Nephron progenitor cell (in vitro differentiated cells): ENCODE data around the gene ATP10B.

Source experiments
- DNase-seq: peaks from one replicate; pipeline ENCODE4 v3.0.0; 2021
- H3K27ac Mint-ChIP-seq: 2 replicates; pipeline ENCODE4 v1.8.0; 2021; ENCODE audit warnings: mild to moderate bottlenecking, moderate library complexity, mixed read lengths
- H3K27me3 Mint-ChIP-seq: 2 replicates; pipeline ENCODE4 v1.8.0; 2021; ENCODE audit warnings: mild to moderate bottlenecking, low read depth, mixed read lengths; ENCODE audit not compliant: poor library complexity
- H3K36me3 Mint-ChIP-seq: 2 replicates; pipeline ENCODE4 v1.8.0; 2021; ENCODE audit warnings: low read depth, mixed read lengths
- H3K4me1 Mint-ChIP-seq: 2 replicates; pipeline ENCODE4 v1.8.0; 2021; ENCODE audit warnings: mixed read lengths
- H3K4me3 Mint-ChIP-seq: 2 replicates; pipeline ENCODE4 v1.8.0; 2021; ENCODE audit warnings: mild to moderate bottlenecking, moderate library complexity, mixed read lengths
- H3K9me3 Mint-ChIP-seq: 2 replicates; pipeline ENCODE4 v1.8.0; 2021; ENCODE audit warnings: mild to moderate bottlenecking, moderate library complexity, mixed read lengths
- CTCF ChIP-seq: fragments of 200-600 bp; sonication (generic); IDR thresholded peaks from 2 replicates; pipeline ENCODE4 v1.5.0; 2021; ENCODE audit warnings: antibody characterized with exemption

Gene ATP10B

GRCh38 chr5:160674901-160675300, 177.1 kb downstream of the ATP10B start:
- Mint-ChIP-seq H3K36me3 (no peaks in the 10 kb centered on the region), H3K27ac (no peak overlapping the region), H3K9me3 (no peaks in the 10 kb centered on the region), H3K27me3 (peaks cover 13% of the 10 kb centered on the region), H3K4me1 (peaks cover 12% of the 10 kb centered on the region), H3K4me3 (no peak overlapping the region)
- TF ChIP-seq CTCF: no peak
- no peak for DNase-seq

DNA sequence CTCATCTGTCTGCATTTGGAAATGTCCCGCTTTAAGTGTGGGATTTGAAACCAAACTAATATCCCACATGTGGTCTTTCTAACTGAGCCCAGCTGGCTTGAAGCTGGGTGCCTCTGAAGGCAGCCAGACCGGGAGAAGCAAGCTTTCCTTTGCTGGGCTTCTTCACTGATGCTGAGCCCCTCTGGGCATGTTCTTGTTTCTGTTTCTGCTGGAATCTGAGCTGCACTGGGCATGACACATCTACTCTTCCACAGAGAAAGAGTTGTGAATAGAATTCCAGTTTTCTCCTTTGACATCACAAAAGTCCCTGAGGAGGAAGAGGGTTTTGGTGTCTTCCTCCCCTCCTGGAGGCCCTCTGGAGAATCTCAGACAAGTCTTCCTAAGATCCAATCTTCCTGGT, 179.5 kb downstream of the ATP10B start:
- DNase-seq: no peak
- TF ChIP-seq CTCF: no peak
- peaks cover 16% of the 10 kb centered on the region for H3K27me3 Mint-ChIP-seq
- H3K9me3 Mint-ChIP-seq: no peaks in the 10 kb centered on the region
- no peaks in the 10 kb centered on the region for H3K4me1 Mint-ChIP-seq
- H3K4me3 Mint-ChIP-seq: no peak overlapping the region
- H3K36me3 Mint-ChIP-seq: no peaks in the 10 kb centered on the region
- no peak overlapping the region for H3K27ac Mint-ChIP-seq

- H3K27ac Mint-ChIP-seq: no peak overlapping the region
- no peak for DNase-seq
Measured at GRCh38 chr5:160668356-160668755, 183.7 kb downstream of the ATP10B start.

DNA sequence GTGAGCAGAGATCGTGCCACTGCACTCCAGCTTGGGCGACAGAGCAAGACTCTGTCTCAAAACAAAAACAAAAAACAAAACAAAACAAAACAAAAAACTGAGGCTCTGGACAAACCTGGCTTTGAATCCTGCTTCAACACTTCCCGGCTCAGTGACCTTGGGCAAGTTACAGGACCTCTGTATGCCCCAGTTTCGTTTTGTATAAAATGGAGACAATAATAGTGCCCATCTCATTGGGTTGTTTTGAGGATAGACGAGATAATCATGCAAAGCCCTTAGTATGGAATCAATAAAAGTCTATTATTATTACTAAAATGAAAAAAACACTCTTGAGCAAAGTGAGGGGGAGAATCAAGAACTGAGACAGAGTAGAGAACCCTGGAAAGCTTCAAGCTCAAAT, 184.9 kb downstream of the ATP10B start:
- Mint-ChIP-seq H3K4me3 (no peak overlapping the region), H3K27ac (no peak overlapping the region), H3K36me3 (no peaks in the 10 kb centered on the region), H3K27me3 (peaks cover 9% of the 10 kb centered on the region), H3K4me1 (no peaks in the 10 kb centered on the region), H3K9me3 (no peaks in the 10 kb centered on the region)
- TF ChIP-seq CTCF: no peak
- DNase-seq: no peak

More at GRCh38 chr5:160668356-160668755, 183.7 kb downstream of the ATP10B start:
- no peaks in the 10 kb centered on the region for H3K4me1 Mint-ChIP-seq
- H3K4me3 Mint-ChIP-seq: no peak overlapping the region
- peaks cover 10% of the 10 kb centered on the region for H3K27me3 Mint-ChIP-seq
- no peaks in the 10 kb centered on the region for H3K36me3 Mint-ChIP-seq
- TF ChIP-seq CTCF: no peak
- H3K9me3 Mint-ChIP-seq: no peaks in the 10 kb centered on the region

- no peak overlapping the region for H3K27ac Mint-ChIP-seq
- no peak for TF ChIP-seq CTCF
- no peak for DNase-seq
Measured at GRCh38 chr5:160665460-160665859, 186.6 kb downstream of the ATP10B start.

GRCh38 chr5:160660132-160660531, 191.9 kb downstream of the ATP10B start:
- Mint-ChIP-seq H3K4me3 (no peak overlapping the region), H3K27me3 (no peaks in the 10 kb centered on the region), H3K4me1 (no peaks in the 10 kb centered on the region), H3K9me3 (no peaks in the 10 kb centered on the region), H3K27ac (no peak overlapping the region), H3K36me3 (no peaks in the 10 kb centered on the region)
- DNase-seq: no peak
- no peak for TF ChIP-seq CTCF

More at GRCh38 chr5:160665460-160665859, 186.6 kb downstream of the ATP10B start:
- Mint-ChIP-seq H3K4me3 (no peak overlapping the region), H3K4me1 (no peaks in the 10 kb centered on the region), H3K27me3 (peaks cover 5% of the 10 kb centered on the region), H3K36me3 (no peaks in the 10 kb centered on the region), H3K9me3 (no peaks in the 10 kb centered on the region)
